DND-41 (cell line): ENCODE measurements around the gene OGDHL.

Source experiments
- EZH2 ChIP-seq: IDR thresholded peaks from 3 replicates; pipeline ENCODE4 v1.6.1; 2012; ENCODE audit warnings: borderline replicate concordance, low read depth, mild to moderate bottlenecking, moderate library complexity, low read length, inconsistent platforms; ENCODE audit not compliant: severe bottlenecking
- TF ChIP-seq, protein P1 (sequence below): IDR thresholded peaks from 2 replicates; pipeline ENCODE4 v1.5.1; 2012; ENCODE audit warnings: borderline replicate concordance, low read length, moderate library complexity, mild to moderate bottlenecking; ENCODE audit not compliant: poor library complexity, severe bottlenecking; ENCODE audit errors: extremely low read depth

DNA sequence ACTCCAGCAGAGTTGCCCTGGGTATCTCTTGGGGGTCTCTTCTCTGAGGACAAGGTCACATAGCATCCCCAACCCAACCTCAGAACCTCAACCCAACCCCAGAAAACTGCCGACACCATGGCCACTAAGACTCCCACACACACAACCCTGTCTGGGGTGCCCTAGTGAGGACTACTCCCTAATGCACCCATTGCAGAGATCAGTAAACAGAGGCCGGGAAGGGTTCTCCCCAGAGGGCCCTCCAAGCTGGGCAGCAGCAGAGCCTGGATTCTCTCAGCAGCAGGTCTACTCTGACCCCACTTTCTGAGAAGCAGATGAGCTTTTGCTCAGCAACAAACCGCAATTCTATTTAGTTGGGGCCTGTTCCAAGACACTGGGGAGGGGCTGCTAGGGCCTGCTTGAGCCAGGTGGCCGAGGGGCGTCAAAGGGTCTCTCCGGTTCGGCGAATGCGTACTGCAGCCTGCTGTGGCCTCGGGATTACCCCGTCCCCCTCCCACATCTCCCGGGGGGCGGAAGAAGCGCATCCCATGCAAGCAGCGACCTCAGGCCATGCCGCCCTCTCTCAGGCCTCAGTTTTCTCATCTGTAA lies 828 bp downstream of the OGDHL start:
- TF ChIP-seq, protein P1, sequence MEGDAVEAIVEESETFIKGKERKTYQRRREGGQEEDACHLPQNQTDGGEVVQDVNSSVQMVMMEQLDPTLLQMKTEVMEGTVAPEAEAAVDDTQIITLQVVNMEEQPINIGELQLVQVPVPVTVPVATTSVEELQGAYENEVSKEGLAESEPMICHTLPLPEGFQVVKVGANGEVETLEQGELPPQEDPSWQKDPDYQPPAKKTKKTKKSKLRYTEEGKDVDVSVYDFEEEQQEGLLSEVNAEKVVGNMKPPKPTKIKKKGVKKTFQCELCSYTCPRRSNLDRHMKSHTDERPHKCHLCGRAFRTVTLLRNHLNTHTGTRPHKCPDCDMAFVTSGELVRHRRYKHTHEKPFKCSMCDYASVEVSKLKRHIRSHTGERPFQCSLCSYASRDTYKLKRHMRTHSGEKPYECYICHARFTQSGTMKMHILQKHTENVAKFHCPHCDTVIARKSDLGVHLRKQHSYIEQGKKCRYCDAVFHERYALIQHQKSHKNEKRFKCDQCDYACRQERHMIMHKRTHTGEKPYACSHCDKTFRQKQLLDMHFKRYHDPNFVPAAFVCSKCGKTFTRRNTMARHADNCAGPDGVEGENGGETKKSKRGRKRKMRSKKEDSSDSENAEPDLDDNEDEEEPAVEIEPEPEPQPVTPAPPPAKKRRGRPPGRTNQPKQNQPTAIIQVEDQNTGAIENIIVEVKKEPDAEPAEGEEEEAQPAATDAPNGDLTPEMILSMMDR = no peak
- TF ChIP-seq EZH2 = no peak
